Ovary (tissue), 9 donors: ENCODE data around the gene LRFN2. TPM values are rescaled to one million over a fixed set of nuclear protein-coding genes. Genes with fewer than 3 reads are reported as not detected.

ENCODE experiments used
- DNase-seq, 5 donors: peaks; one replicate each; pipeline ENCODE4 v3.0.0-alpha.2; 2019 to 2020
- H3K27ac ChIP-seq, 2 donors: fragments of 200-600 bp; one replicate each; pipeline versions ENCODE4 v1.5.1 to v1.8.0; 2019 to 2022
- H3K27me3 ChIP-seq: fragments of 200-600 bp; one replicate; pipeline ENCODE4 v1.8.0; 2022
- H3K36me3 ChIP-seq: fragments of 200-600 bp; sonication (generic); one replicate; pipeline ENCODE4 v1.5.1; 2019
- H3K4me1 ChIP-seq: one replicate; pipeline ENCODE4 v1.8.1; 2013; ENCODE audit warnings: mild to moderate bottlenecking, moderate library complexity; ENCODE audit not compliant: insufficient read depth
- H3K4me3 ChIP-seq: fragments of 200-600 bp; sonication (generic); one replicate; pipeline ENCODE4 v1.5.1; 2017
- H3K9me3 ChIP-seq, 2 donors: fragments of 200-600 bp in 1 of 2; sonication (generic) in 1 of 2; one replicate each; pipeline versions ENCODE4 v1.5.1 to v1.8.1; 2013 to 2019; ENCODE audit warnings: mild to moderate bottlenecking in 1 of 2, moderate library complexity in 1 of 2
- EP300 ChIP-seq: sonication (generic); formaldehyde crosslinking; IDR thresholded peaks from one replicate; pipeline ENCODE4 v1.6.1; 2017; ENCODE audit warnings: antibody characterized with exemption
- POLR2A ChIP-seq: fragments of 450-650 bp; IDR thresholded peaks from one replicate; pipeline ENCODE4 v1.6.1; 2017; ENCODE audit warnings: antibody characterized with exemption, mild to moderate bottlenecking, moderate library complexity
- WGBS, 3 donors: extraction: QIAGEN DNeasy Blood & Tissue Kit in 1 of 3; methylation state at CpG; one replicate each; pipeline versions ENCODE4 v1.1.5 to v1.1.7; 2013 to 2017; 5-methylcytosine and 5-hydroxymethylcytosine counted together
- intact Hi-C, 4 donors: fragments of 100-400 bp; cut with DNase I; formaldehyde crosslinking; loops; one replicate each; pipeline versions ENCODE4 v1.11.0 to v1.15.1; 2022 to 2023
- polyA plus RNA-seq, 2 donors: library from polyadenylated mRNA; stranded (reverse); fragments of 200-250 nt in 1 of 2; fragments of 350-450 nt in 1 of 2; fragmentation: Illumina TruSeq in 1 of 2; extraction: RNeasy Lipid Tissue Mini Kit (QIAGEN cat#74804) in 1 of 2; gene quantifications; one replicate each; pipeline ENCODE4 v1.2.3, GENCODE V29; 2013 to 2014
- total RNA-seq, 7 donors: library from RNA; depleted of rRNA in 2 of 7; stranded (reverse); fragments of >200 nt in 2 of 7; fragmentation: NEBNext Ultra II Directional in 3 of 7; extraction: Animal tissue kit (Norgen Biotek cat#: 25700) in 3 of 7; gene quantifications; one replicate each; pipeline versions ENCODE4 v1.1.0 to v1.2.4, GENCODE V29; 2016 to 2023
- TF ChIP-seq, protein P1 (sequence below), 3 donors: fragments of 450-650 bp in 2 of 3; fragments of 200-600 bp in 1 of 3; IDR thresholded peaks; one replicate each; pipeline versions ENCODE4 v1.5.1 to v1.8.0; 2016 to 2022; ENCODE audit warnings: antibody characterized with exemption in 3 of 3, mild to moderate bottlenecking in 1 of 3
- donor health status: DM: no; HTN: no; CAD: no; lungs with moderate emphysema.
- donor health status: DM: no; HTN: no; CAD: no.
- donor health status: Bipolar disorder and iron deficiency.
- donor health status: DM: yes; HTN: yes; CAD: no.
- donor health status: DM: no; HTN: no; CAD: no.
- donor health status: DM: yes; HTN: yes; CAD: no.

The LRFN2 gene
- total and polyA plus RNA-seq, 9 donors, result 0.10 to 2.2 (median 0.66) TPM

- WGBS, 3 donors, result 67 to 83% (median 71%) methylated on average over 6 of the region's 6 CpGs
- intact Hi-C loops, result no loop called here
- Histone ChIP-seq H3K27ac (no peak overlapping the region), H3K4me3 (no peak overlapping the region), H3K4me1 (no peaks in the 10 kb centered on the region), H3K36me3 (no peaks in the 10 kb centered on the region), H3K9me3 (no peaks in the 10 kb centered on the region), H3K27me3 (no peaks in the 10 kb centered on the region)
- DNase-seq, result no peak
- TF ChIP-seq, protein P1, sequence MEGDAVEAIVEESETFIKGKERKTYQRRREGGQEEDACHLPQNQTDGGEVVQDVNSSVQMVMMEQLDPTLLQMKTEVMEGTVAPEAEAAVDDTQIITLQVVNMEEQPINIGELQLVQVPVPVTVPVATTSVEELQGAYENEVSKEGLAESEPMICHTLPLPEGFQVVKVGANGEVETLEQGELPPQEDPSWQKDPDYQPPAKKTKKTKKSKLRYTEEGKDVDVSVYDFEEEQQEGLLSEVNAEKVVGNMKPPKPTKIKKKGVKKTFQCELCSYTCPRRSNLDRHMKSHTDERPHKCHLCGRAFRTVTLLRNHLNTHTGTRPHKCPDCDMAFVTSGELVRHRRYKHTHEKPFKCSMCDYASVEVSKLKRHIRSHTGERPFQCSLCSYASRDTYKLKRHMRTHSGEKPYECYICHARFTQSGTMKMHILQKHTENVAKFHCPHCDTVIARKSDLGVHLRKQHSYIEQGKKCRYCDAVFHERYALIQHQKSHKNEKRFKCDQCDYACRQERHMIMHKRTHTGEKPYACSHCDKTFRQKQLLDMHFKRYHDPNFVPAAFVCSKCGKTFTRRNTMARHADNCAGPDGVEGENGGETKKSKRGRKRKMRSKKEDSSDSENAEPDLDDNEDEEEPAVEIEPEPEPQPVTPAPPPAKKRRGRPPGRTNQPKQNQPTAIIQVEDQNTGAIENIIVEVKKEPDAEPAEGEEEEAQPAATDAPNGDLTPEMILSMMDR (IDR thresholded peaks at IDR 0.05), result no peak
- no peak for TF ChIP-seq POLR2A
- no peak for TF ChIP-seq EP300
These were observed 234.5 kb downstream of the LRFN2 start for GRCh38 chr6:40352527-40353170.

GRCh38 chr6:40352006-40352405 is 235.2 kb downstream of the LRFN2 start:
- Histone ChIP-seq H3K4me1 (no peaks in the 10 kb centered on the region), H3K36me3 (no peaks in the 10 kb centered on the region), H3K27ac (no peak overlapping the region), H3K27me3 (no peaks in the 10 kb centered on the region), H3K9me3 (no peaks in the 10 kb centered on the region), H3K4me3 (no peak overlapping the region)
- 50 to 76% (median 59%) methylated on average over 1 of the region's 1 CpG for WGBS, 3 donors
- intact Hi-C loops, result no loop called here
- no peak for DNase-seq
- TF ChIP-seq, protein P1 (IDR thresholded peaks at IDR 0.05), result no peak
- no peak for TF ChIP-seq POLR2A
- TF ChIP-seq EP300, result no peak

DNA sequence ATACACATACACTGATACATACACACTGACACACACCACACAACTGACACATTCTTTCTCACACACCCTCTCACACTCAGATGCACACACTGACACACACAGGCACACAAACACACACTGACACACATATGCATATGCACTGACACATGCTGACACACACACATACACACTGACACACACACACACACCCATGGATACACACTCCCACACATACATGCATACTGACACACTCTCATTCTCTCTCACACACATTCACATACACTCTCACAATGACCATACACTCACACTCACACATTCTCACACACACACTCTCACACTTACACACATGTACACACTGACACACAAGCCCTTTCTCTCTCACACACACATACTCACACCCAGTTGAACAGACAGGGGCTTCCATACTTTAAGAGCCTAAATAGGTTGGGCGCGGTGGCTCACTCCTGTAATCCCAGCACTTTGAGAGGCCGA is 236.4 kb downstream of the LRFN2 start:
- Histone ChIP-seq H3K36me3 (no peaks in the 10 kb centered on the region), H3K27me3 (no peaks in the 10 kb centered on the region), H3K4me3 (no peak overlapping the region), H3K27ac (no peak overlapping the region), H3K9me3 (no peaks in the 10 kb centered on the region), H3K4me1 (no peaks in the 10 kb centered on the region)
- no peak for DNase-seq
- 91 to 94% (median 92%) methylated on average over 3 of the region's 3 CpGs for WGBS, 3 donors
- intact Hi-C loops, result no loop called here
- TF ChIP-seq, protein P1 (IDR thresholded peaks at IDR 0.05), result no peak
- no peak for TF ChIP-seq POLR2A
- TF ChIP-seq EP300, result no peak

GRCh38 chr6:40349901-40350746 is 237.0 kb downstream of the LRFN2 start:
- TF ChIP-seq EP300 (no peak), POLR2A (no peak)
- TF ChIP-seq, protein P1 (IDR thresholded peaks at IDR 0.05), result no peak
- DNase-seq, result no peak
- H3K4me3 ChIP-seq, result no peak overlapping the region
- H3K4me1 ChIP-seq, result no peaks in the 10 kb centered on the region
- H3K9me3 ChIP-seq, result no peaks in the 10 kb centered on the region
- no peaks in the 10 kb centered on the region for H3K36me3 ChIP-seq
- no peaks in the 10 kb centered on the region for H3K27me3 ChIP-seq
- H3K27ac ChIP-seq, result no peak overlapping the region
- intact Hi-C loops, result no loop called here
- WGBS, 3 donors, result 38 to 46% (median 42%) methylated on average over 11 of the region's 11 CpGs
